ENCODE results near the gene USP3.

USP3 gene

GRCh38 chr15:63593705-63594671 lies 89.6 kb downstream of the USP3 start:
- peak in 1 of 2 donors; percentile 58 for DNase-seq (ENCODE audit: low read depth in 2 of 2)

- no peak for DNase-seq (ENCODE audit: low read depth in 2 of 2)
Observed at GRCh38 chr15:63595065-63595464, 90.7 kb downstream of the USP3 start.

- no peak for DNase-seq (ENCODE audit: low read depth in 2 of 2)
Observed at GRCh38 chr15:63595688-63596087, 91.3 kb downstream of the USP3 start.

GRCh38 chr15:63596676-63597037 lies 92.3 kb downstream of the USP3 start:
- no peak for DNase-seq (ENCODE audit: low read depth in 2 of 2)

GRCh38 chr15:63597038-63597790 lies 92.8 kb downstream of the USP3 start, which contains the start of gene FBXL22:
TSS of gene FBXL22 (plus strand) at chr15:63597387. CDS start at chr15:63597393, 6 bp downstream.
- DNase-seq (ENCODE audit: low read depth in 2 of 2): no peak

GRCh38 chr15:63597821-63598220 lies 93.4 kb downstream of the USP3 start:
- no peak for DNase-seq (ENCODE audit: low read depth in 2 of 2)

GRCh38 chr15:63598473-63599400 lies 94.3 kb downstream of the USP3 start:
- no peak for DNase-seq (ENCODE audit: low read depth in 2 of 2)

GRCh38 chr15:63599401-63600000 lies 95.1 kb downstream of the USP3 start:
- DNase-seq (ENCODE audit: low read depth in 2 of 2): no peak

GRCh38 chr15:63600001-63600615 lies 95.7 kb downstream of the USP3 start:
- DNase-seq (ENCODE audit: low read depth in 2 of 2): no peak

- peak; percentile 85 to 90 for DNase-seq (ENCODE audit: low read depth in 2 of 2)
Observed at GRCh38 chr15:63600616-63601025, 96.2 kb downstream of the USP3 start.

- no peak for DNase-seq (ENCODE audit: low read depth in 2 of 2)
Observed at GRCh38 chr15:63601026-63601703, 96.8 kb downstream of the USP3 start.

- no peak for DNase-seq (ENCODE audit: low read depth in 2 of 2)
Observed at GRCh38 chr15:63601704-63602185, 97.4 kb downstream of the USP3 start.

GRCh38 chr15:63602595-63602994 lies 98.2 kb downstream of the USP3 start:
- no peak for DNase-seq (ENCODE audit: low read depth in 2 of 2)

GRCh38 chr15:63603516-63603915 lies 99.1 kb downstream of the USP3 start:
- no peak for DNase-seq (ENCODE audit: low read depth in 2 of 2)

- no peak for DNase-seq (ENCODE audit: low read depth in 2 of 2)
Observed at GRCh38 chr15:63604281-63604680, 99.9 kb downstream of the USP3 start.

GRCh38 chr15:63605036-63605435 lies 100.6 kb downstream of the USP3 start:
- DNase-seq (ENCODE audit: low read depth in 2 of 2): no peak

- DNase-seq (ENCODE audit: low read depth in 2 of 2): peak in 1 of 2 donors; percentile 54
Observed at GRCh38 chr15:63605816-63606215, 101.4 kb downstream of the USP3 start.

- DNase-seq (ENCODE audit: low read depth in 2 of 2): no peak
Observed at GRCh38 chr15:63606308-63606707, 101.9 kb downstream of the USP3 start.

- DNase-seq (ENCODE audit: low read depth in 2 of 2): no peak
Observed at GRCh38 chr15:63608989-63609388, 104.6 kb downstream of the USP3 start.

- DNase-seq (ENCODE audit: low read depth in 2 of 2): no peak
Observed at GRCh38 chr15:63609448-63609847, 105.1 kb downstream of the USP3 start.
